ENCODE results near the gene PIM1.

The PIM1 gene

DNA sequence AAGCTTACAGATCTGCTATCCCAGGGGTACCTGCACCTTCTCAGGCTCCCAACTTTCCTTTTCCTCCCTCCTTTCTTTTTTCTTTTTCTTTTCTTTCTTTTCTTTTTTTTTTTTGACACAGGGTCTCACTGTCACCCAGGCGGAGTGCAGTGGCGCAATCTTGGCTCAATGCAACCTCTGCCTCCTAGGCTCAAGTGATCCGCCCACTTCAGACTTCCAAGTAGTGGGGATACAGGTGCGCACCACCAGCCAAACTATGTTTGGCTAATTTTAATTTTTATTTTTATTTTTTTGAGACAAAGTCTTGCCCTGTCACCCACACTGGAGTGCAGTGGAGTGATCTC, 36.0 kb downstream of the PIM1 start:
- Histone ChIP-seq H4K20me1 (ENCODE audit: insufficient read depth, low read length, poor library complexity, severe bottlenecking) (no peaks in the 10 kb centered on the region), H3K4me1 (ENCODE audit: insufficient read depth, low read length, poor library complexity, severe bottlenecking) (peaks cover 9% of the 10 kb centered on the region), H3K4me3 (ENCODE audit: low read length, poor library complexity, severe bottlenecking) (no peak overlapping the region), H3K9me2 (replicated peaks; ENCODE audit: low read depth, low read length) (no peaks in the 10 kb centered on the region), H3K4me2 (ENCODE audit: low read depth, low read length, poor library complexity, severe bottlenecking) (no peak overlapping the region), H3K79me2 (ENCODE audit: insufficient read depth, low read length) (no peaks in the 10 kb centered on the region), H3K9ac (ENCODE audit: low read depth, low read length, poor library complexity, severe bottlenecking) (no peak overlapping the region), H3K27me3 (ENCODE audit: insufficient read depth, low read length, poor library complexity, severe bottlenecking) (no peaks in the 10 kb centered on the region), H3K9me3 (ENCODE audit: insufficient read depth, low read depth, low read length) (no peaks in the 10 kb centered on the region), H3F3A (ENCODE audit: low read depth) (no peaks in the 10 kb centered on the region), H3K36me3 (ENCODE audit: insufficient read depth, low read length) (no peaks in the 10 kb centered on the region), H2AFZ (ENCODE audit: low read length) (no peak overlapping the region)
- TF ChIP-seq, protein P1, sequence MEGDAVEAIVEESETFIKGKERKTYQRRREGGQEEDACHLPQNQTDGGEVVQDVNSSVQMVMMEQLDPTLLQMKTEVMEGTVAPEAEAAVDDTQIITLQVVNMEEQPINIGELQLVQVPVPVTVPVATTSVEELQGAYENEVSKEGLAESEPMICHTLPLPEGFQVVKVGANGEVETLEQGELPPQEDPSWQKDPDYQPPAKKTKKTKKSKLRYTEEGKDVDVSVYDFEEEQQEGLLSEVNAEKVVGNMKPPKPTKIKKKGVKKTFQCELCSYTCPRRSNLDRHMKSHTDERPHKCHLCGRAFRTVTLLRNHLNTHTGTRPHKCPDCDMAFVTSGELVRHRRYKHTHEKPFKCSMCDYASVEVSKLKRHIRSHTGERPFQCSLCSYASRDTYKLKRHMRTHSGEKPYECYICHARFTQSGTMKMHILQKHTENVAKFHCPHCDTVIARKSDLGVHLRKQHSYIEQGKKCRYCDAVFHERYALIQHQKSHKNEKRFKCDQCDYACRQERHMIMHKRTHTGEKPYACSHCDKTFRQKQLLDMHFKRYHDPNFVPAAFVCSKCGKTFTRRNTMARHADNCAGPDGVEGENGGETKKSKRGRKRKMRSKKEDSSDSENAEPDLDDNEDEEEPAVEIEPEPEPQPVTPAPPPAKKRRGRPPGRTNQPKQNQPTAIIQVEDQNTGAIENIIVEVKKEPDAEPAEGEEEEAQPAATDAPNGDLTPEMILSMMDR (conservative IDR thresholded peaks at IDR 0.05; ENCODE audit: low read length), result no peak
- no peak for TF ChIP-seq EZH2phosphoT487 (IDR thresholded peaks at IDR 0.05; ENCODE audit: borderline replicate concordance)

GRCh38 chr6:37206622-37207021, 36.7 kb downstream of the PIM1 start:
- H3K9me2 ChIP-seq (replicated peaks; ENCODE audit: low read depth, low read length), result no peaks in the 10 kb centered on the region
- H3K9me3 ChIP-seq (ENCODE audit: insufficient read depth, low read depth, low read length), result no peaks in the 10 kb centered on the region
- no peaks in the 10 kb centered on the region for H3K36me3 ChIP-seq (ENCODE audit: insufficient read depth, low read length)
- H3K4me2 ChIP-seq (ENCODE audit: low read depth, low read length, poor library complexity, severe bottlenecking), result no peak overlapping the region
- no peak overlapping the region for H2AFZ ChIP-seq (ENCODE audit: low read length)
- no peaks in the 10 kb centered on the region for H4K20me1 ChIP-seq (ENCODE audit: insufficient read depth, low read length, poor library complexity, severe bottlenecking)
- no peak overlapping the region for H3K4me3 ChIP-seq (ENCODE audit: low read length, poor library complexity, severe bottlenecking)
- peaks cover 9% of the 10 kb centered on the region for H3K4me1 ChIP-seq (ENCODE audit: insufficient read depth, low read length, poor library complexity, severe bottlenecking)
- TF ChIP-seq EZH2phosphoT487 (IDR thresholded peaks at IDR 0.05; ENCODE audit: borderline replicate concordance), result no peak
- TF ChIP-seq, protein P1 (conservative IDR thresholded peaks at IDR 0.05; ENCODE audit: low read length), result no peak
- no peak overlapping the region for H3K9ac ChIP-seq (ENCODE audit: low read depth, low read length, poor library complexity, severe bottlenecking)
- no peaks in the 10 kb centered on the region for H3K27me3 ChIP-seq (ENCODE audit: insufficient read depth, low read length, poor library complexity, severe bottlenecking)
- H3F3A ChIP-seq (ENCODE audit: low read depth), result no peaks in the 10 kb centered on the region
- no peaks in the 10 kb centered on the region for H3K79me2 ChIP-seq (ENCODE audit: insufficient read depth, low read length)

DNA sequence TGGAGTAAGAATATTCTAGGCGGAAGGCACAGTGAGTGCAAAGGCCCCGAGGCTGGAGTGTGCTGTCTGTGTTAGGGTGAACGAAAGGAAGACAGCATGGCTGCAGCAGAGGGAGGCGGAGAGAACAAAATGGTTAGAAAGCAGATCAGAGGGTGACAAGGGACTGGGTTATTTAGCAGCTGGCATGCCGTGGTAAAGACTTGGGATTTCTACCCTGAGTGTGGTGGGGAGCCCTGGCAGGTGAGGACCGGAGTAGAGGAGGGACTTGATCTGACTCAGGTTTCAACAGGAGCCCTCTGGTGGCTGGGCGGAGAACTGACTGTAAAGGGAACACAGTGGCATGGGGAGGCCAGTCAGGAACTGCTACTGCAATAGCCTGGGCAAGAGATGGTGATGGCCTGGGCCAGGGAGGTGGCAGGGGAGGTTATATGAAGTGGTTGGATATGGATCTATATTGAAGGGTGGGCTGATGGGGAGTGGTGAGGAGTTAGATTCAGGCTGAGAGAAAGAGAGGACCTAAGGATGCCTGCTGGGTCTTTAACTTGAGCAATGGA, 38.0 kb downstream of the PIM1 start:
- H3K79me2 ChIP-seq (ENCODE audit: insufficient read depth, low read length), result no peaks in the 10 kb centered on the region
- no peaks in the 10 kb centered on the region for H3K9me3 ChIP-seq (ENCODE audit: insufficient read depth, low read depth, low read length)
- H4K20me1 ChIP-seq (ENCODE audit: insufficient read depth, low read length, poor library complexity, severe bottlenecking), result no peaks in the 10 kb centered on the region
- H3K9me2 ChIP-seq (replicated peaks; ENCODE audit: low read depth, low read length), result no peaks in the 10 kb centered on the region
- H3K9ac ChIP-seq (ENCODE audit: low read depth, low read length, poor library complexity, severe bottlenecking), result no peak overlapping the region
- H3K4me3 ChIP-seq (ENCODE audit: low read length, poor library complexity, severe bottlenecking), result no peak overlapping the region
- peak overlapping the region; percentile 51 for H2AFZ ChIP-seq (ENCODE audit: low read length)
- H3K4me1 ChIP-seq (ENCODE audit: insufficient read depth, low read length, poor library complexity, severe bottlenecking), result peaks cover 2% of the 10 kb centered on the region
- H3K36me3 ChIP-seq (ENCODE audit: insufficient read depth, low read length), result no peaks in the 10 kb centered on the region
- H3F3A ChIP-seq (ENCODE audit: low read depth), result no peaks in the 10 kb centered on the region
- TF ChIP-seq, protein P1 (conservative IDR thresholded peaks at IDR 0.05; ENCODE audit: low read length), result peak; percentile 91
- no peak for TF ChIP-seq EZH2phosphoT487 (IDR thresholded peaks at IDR 0.05; ENCODE audit: borderline replicate concordance)
- no peak overlapping the region for H3K4me2 ChIP-seq (ENCODE audit: low read depth, low read length, poor library complexity, severe bottlenecking)
- H3K27me3 ChIP-seq (ENCODE audit: insufficient read depth, low read length, poor library complexity, severe bottlenecking), result no peaks in the 10 kb centered on the region

Data from Loucy (cell line).